CD4-positive, alpha-beta memory T cell (primary cell): ENCODE data around the gene TRIM2. TPM values are rescaled to one million over a fixed set of nuclear protein-coding genes. Genes with fewer than 3 reads are reported as not detected.
A peak's percentile ranks its signal among the peaks of the same experiment; 100 is the strongest.

Source experiments
- CTCF ChIA-PET: fragments of 350-600 bp; sonication (Branson Sonifier 250); formaldehyde crosslinking; loops from one replicate; lab custom pipeline; 2021; ENCODE audit warnings: inconsistent platforms; ENCODE audit not compliant: partially characterized antibody; lab: Charles Lee
- POLR2A ChIA-PET: fragments of 350-600 bp; sonication (Branson Sonifier 250); formaldehyde crosslinking; loops from one replicate; lab custom pipeline; 2021; ENCODE audit not compliant: partially characterized antibody; lab: Charles Lee
- DNase-seq, 5 donors: peaks; one replicate each; pipeline versions ENCODE4 v3.0.0 to v3.0.0-alpha.2; 2020 to 2022; ENCODE audit warnings: mixed read lengths in 1 of 5
- H3K27ac ChIP-seq: one replicate; pipeline ENCODE4 v1.7.0; 2013; ENCODE audit warnings: low read depth, low read length
- H3K27me3 ChIP-seq: 2 replicates; pipeline ENCODE4 v1.7.0; 2013; ENCODE audit warnings: mild to moderate bottlenecking, low read length, moderate library complexity; ENCODE audit not compliant: insufficient read depth
- H3K36me3 ChIP-seq: 2 replicates; pipeline ENCODE4 v1.7.0; 2013; ENCODE audit warnings: mild to moderate bottlenecking, low read length, moderate library complexity; ENCODE audit not compliant: insufficient read depth
- H3K4me1 ChIP-seq: 2 replicates; pipeline ENCODE4 v1.7.0; 2013; ENCODE audit warnings: mild to moderate bottlenecking, low read length, moderate library complexity; ENCODE audit not compliant: insufficient read depth
- H3K4me3 ChIP-seq, 2 donors: one replicate each; pipeline ENCODE4 v1.7.0; 2013; ENCODE audit warnings: low read length in 2 of 2, mild to moderate bottlenecking in 1 of 2
- H3K9me3 ChIP-seq, 2 donors: one replicate each; pipeline ENCODE4 v1.7.0; 2013; ENCODE audit warnings: low read length in 2 of 2, control low read depth in 1 of 2; ENCODE audit not compliant: control insufficient read depth in 1 of 2
- H3K27ac Mint-ChIP-seq, 7 donors: one replicate each; pipeline ENCODE4 v1.8.0; 2020 to 2021; ENCODE audit warnings: mixed read lengths in 7 of 7, mild to moderate bottlenecking in 6 of 7, inconsistent platforms in 3 of 7, moderate library complexity in 3 of 7
- H3K27me3 Mint-ChIP-seq, 2 donors: one replicate each; pipeline ENCODE4 v1.8.0; 2020 to 2021; ENCODE audit warnings: mixed read lengths in 2 of 2
- H3K36me3 Mint-ChIP-seq, 2 donors: one replicate each; pipeline ENCODE4 v1.8.0; 2020 to 2021; ENCODE audit warnings: mixed read lengths in 2 of 2, inconsistent platforms in 1 of 2, mild to moderate bottlenecking in 1 of 2
- H3K4me1 Mint-ChIP-seq, 4 donors: one replicate each; pipeline ENCODE4 v1.8.0; 2020 to 2021; ENCODE audit warnings: mixed read lengths in 4 of 4, mild to moderate bottlenecking in 1 of 4
- H3K4me3 Mint-ChIP-seq, 8 donors: one replicate each; pipeline ENCODE4 v1.8.0; 2020 to 2021; ENCODE audit warnings: mixed read lengths in 8 of 8, mild to moderate bottlenecking in 7 of 8, moderate library complexity in 6 of 8, inconsistent platforms in 3 of 8
- H3K9me3 Mint-ChIP-seq, 8 donors: one replicate each; pipeline ENCODE4 v1.8.0; 2020 to 2021; ENCODE audit warnings: mixed read lengths in 8 of 8, mild to moderate bottlenecking in 5 of 8, inconsistent platforms in 3 of 8, moderate library complexity in 1 of 8
- intact Hi-C: fragments of 100-400 bp; cut with micrococcal nuclease; formaldehyde crosslinking; loops from one replicate; pipeline ENCODE4 v1.15.1; 2023
- polyA plus RNA-seq, 2 donors: library from polyadenylated mRNA; unstranded; fragments of 300-500 nt; fragmentation: Illumina TruSeq; gene quantifications; one replicate each; pipeline ENCODE4 v1.2.3, GENCODE V29; 2021
- total RNA-seq, 2 experiments: library from RNA; stranded (reverse); gene quantifications; one replicate each; pipeline ENCODE4 v1.2.3, GENCODE V29; 2021

TRIM2 gene
- total and polyA plus RNA-seq, 4 experiments from 2014 or later: 7.5 to 12.3 (median 10.5) TPM

DNA sequence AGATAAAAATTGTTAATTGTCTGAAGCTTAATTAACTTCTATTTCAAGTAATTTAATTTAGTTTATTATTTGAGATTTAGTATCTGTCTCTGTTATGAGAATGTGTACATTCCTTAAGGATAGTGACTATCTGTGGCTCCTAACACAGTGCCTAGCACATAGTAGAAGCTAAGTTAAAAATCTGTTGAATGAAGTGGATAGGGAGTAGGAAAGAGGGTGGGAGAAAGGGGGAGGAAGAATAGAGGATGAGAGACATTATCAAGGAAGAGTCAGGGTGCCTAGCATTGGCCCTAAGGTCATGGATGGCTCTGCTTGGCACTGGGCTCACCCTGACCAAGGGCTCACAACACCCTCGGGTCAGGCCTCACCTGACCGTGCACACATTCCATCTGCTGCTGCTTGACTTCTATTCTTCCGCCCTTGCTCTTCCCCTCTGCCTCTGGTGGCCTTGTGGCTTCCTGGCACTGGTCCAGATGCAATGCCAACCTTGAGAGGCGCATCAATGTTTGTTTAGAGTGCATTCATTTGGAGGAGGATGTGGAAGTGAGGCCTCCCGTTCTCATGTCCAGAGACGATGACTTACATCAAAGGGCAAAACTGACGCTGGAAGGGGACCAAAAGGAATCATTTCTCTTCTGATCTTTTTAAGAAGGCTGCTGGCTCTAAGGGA is 42.3 kb downstream of the TRIM2 start:
- peak overlapping the region in 6 of 7 donors; percentile 34 to 78 (median 50) for H3K27ac Mint-ChIP-seq
- H3K9me3 Mint-ChIP-seq: peaks cover 0 to 4% (median 0%) of the 10 kb centered on the region in 8 donors
- no peaks in the 10 kb centered on the region for H3K36me3 Mint-ChIP-seq
- intact Hi-C loops: loop anchor here (5.0 to 10.0 kb wide), 3 partner anchors 164 to 398 kb away; no protein-coding TSS in a partner anchor
- no peaks in the 10 kb centered on the region for H3K36me3 ChIP-seq
- DNase-seq: no peak
- peak overlapping the region in 1 of 8 donors; percentile 52 for H3K4me3 Mint-ChIP-seq
- no peaks in the 10 kb centered on the region for H3K9me3 ChIP-seq
- POLR2A ChIA-PET: no interaction called here
- peaks cover 17 to 42% (median 29%) of the 10 kb centered on the region in 4 donors for H3K4me1 Mint-ChIP-seq
- H3K27ac ChIP-seq: no peak overlapping the region
- no peak overlapping the region for H3K4me3 ChIP-seq
- no peaks in the 10 kb centered on the region for H3K27me3 ChIP-seq
- no peaks in the 10 kb centered on the region for H3K27me3 Mint-ChIP-seq
- CTCF ChIA-PET: no interaction called here
- peaks cover 17% of the 10 kb centered on the region for H3K4me1 ChIP-seq

DNA sequence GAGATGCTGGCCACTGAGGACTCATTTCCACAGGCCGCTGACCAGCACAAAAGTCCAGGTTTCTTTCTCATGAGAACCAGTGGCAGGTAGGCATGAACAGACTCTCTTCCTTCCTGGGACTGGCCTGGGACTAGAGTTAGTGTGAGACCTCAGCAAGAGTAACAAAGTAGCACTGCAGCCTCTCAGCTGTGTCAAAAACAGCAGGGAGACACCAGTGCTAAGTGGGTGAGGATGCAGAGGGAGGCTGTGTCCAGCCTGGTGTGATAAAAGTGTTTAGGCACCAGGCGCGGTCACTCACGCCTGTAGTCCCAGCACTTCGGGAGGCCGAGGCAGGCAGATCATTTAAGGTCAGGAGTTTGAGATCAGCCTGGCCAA is 42.9 kb downstream of the TRIM2 start:
- Mint-ChIP-seq H3K27ac (peak overlapping the region in 2 of 7 donors; percentile 48 to 78), H3K27me3 (no peaks in the 10 kb centered on the region), H3K9me3 (peaks cover 0 to 4% (median 0%) of the 10 kb centered on the region in 8 donors), H3K36me3 (no peaks in the 10 kb centered on the region), H3K4me3 (peak overlapping the region in 1 of 8 donors; percentile 52), H3K4me1 (peaks cover 19 to 45% (median 32%) of the 10 kb centered on the region in 4 donors)
- DNase-seq: no peak
- Histone ChIP-seq H3K4me1 (peaks cover 17% of the 10 kb centered on the region), H3K9me3 (no peaks in the 10 kb centered on the region), H3K27ac (no peak overlapping the region), H3K36me3 (no peaks in the 10 kb centered on the region), H3K27me3 (no peaks in the 10 kb centered on the region), H3K4me3 (no peak overlapping the region)
- intact Hi-C loops: loop anchor here (5.0 to 10.0 kb wide), 3 partner anchors 165 to 398 kb away; no protein-coding TSS in a partner anchor
- CTCF ChIA-PET: no interaction called here
- POLR2A ChIA-PET: interaction anchor here (0.6 kb wide), 1 partner anchor 94 kb away, joined by 3 read pairs; no protein-coding TSS in a partner anchor

DNA sequence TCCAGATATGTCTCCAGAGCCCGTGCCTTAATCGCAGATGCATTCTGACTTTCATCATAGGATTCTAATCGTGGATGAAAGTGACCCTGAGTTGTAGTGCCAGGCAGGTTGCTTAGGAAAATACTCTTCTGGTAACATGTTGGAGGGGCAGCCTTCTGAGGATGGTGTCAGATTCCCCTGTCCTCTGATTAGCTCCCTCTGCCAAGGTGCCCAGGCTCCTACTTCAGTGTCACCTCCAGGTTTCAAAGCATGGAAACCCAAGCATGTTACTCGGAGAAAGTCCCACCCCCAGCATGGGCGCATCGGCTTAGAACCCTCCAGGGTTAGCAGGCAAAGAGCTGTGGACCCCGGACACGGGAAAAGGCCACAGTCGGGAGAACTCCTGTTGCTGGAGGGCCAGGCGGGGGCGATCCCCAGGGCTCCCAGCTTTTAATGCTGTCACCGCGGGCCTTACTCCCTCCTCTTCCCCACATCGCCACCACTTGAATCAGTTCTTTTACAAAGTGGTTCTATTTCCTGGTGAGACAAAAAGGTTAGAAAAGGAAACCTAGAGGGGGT is 44.5 kb downstream of the TRIM2 start:
- H3K9me3 Mint-ChIP-seq: peaks cover 0 to 4% (median 0%) of the 10 kb centered on the region in 8 donors
- Histone ChIP-seq H3K4me1 (peaks cover 17% of the 10 kb centered on the region), H3K27me3 (no peaks in the 10 kb centered on the region), H3K4me3 (peak overlapping the region; percentile 63 to 64), H3K36me3 (no peaks in the 10 kb centered on the region), H3K9me3 (no peaks in the 10 kb centered on the region), H3K27ac (peak overlapping the region; percentile 73)
- peak overlapping the region; percentile 89 to 97 (median 97) for H3K27ac Mint-ChIP-seq
- intact Hi-C loops: loop anchor here (1.0 to 10.0 kb wide), 6 partner anchors 26 to 396 kb away; no protein-coding TSS in a partner anchor
- ChIA-PET CTCF (interaction anchor here (0.5 to 1.6 kb wide), 7 partner anchors 26 to 296 kb away, joined by 3 to 4 read pairs (median 3); partner anchors contain the start of gene MND1), POLR2A (interaction anchor here (0.8 to 2.2 kb wide), 5 partner anchors 8 to 96 kb away, joined by 3 to 18 read pairs (median 3); partner anchors contain the start of gene TRIM2)
- H3K4me1 Mint-ChIP-seq: peaks cover 18 to 43% (median 31%) of the 10 kb centered on the region in 4 donors
- peak overlapping the region; percentile 89 to 95 (median 94) for H3K4me3 Mint-ChIP-seq
- H3K27me3 Mint-ChIP-seq: no peaks in the 10 kb centered on the region
- H3K36me3 Mint-ChIP-seq: no peaks in the 10 kb centered on the region
- no peak for DNase-seq

DNA sequence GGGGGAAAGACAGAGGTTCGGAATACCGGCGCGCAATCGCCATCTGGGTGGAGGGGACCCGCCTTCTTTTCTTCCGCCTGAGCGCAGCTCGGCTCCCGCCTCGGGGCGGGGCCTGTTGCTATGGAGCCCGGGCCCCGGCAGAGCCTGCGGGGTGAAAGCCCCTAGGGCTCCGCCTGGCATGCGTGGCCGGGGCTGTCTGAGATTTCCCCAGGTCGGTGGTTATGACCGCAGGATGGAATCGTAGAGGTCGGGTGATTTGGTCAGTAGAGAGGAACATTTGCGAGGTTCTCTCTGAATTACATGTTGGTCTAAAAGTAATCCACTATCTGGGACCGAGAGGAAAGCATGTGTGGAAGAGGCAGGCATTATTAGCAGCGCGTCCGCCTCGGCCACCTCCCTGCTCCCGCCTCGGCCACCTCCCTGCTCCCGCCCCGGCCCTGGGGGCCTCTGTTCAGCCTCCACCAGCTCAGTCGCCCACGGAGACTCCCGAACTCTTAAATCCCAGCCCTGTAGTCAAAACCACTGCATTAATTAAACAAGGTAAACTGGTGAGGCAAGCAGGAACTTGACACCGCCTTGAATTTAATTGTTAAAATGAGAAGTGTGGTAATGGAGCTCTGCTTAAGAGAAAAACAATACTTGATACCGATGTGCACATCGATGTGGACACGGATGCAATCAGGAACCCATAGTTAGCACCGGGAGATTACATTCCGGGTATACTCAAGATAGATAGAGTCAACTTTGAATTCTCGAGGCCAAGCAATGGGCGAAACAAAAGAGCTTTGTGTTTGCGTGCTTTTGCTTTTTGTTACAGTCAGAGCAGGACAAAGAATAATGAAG is 45.2 kb downstream of the TRIM2 start:
- Histone ChIP-seq H3K27ac (peak overlapping the region; percentile 73), H3K9me3 (no peaks in the 10 kb centered on the region), H3K4me3 (peak overlapping the region; percentile 63 to 64), H3K4me1 (peaks cover 17% of the 10 kb centered on the region), H3K36me3 (no peaks in the 10 kb centered on the region), H3K27me3 (no peaks in the 10 kb centered on the region)
- Mint-ChIP-seq H3K4me3 (peak overlapping the region; percentile 89 to 95 (median 94)), H3K4me1 (peaks cover 17 to 43% (median 31%) of the 10 kb centered on the region in 4 donors), H3K27me3 (peaks cover 0 to 2% of the 10 kb centered on the region in 2 donors), H3K9me3 (peaks cover 0 to 2% (median 0%) of the 10 kb centered on the region in 8 donors), H3K27ac (peak overlapping the region; percentile 89 to 97 (median 97)), H3K36me3 (no peaks in the 10 kb centered on the region)
- CTCF ChIA-PET: interaction anchor here (0.8 to 1.6 kb wide), 7 partner anchors 27 to 295 kb away, joined by 3 to 4 read pairs (median 3); partner anchors contain the start of gene MND1
- intact Hi-C loops: loop anchor here (1.0 to 10.0 kb wide), 6 partner anchors 27 to 395 kb away; no protein-coding TSS in a partner anchor
- POLR2A ChIA-PET: interaction anchor here (0.8 to 2.2 kb wide), 5 partner anchors 8 to 97 kb away, joined by 3 to 18 read pairs (median 3); partner anchors contain the start of gene TRIM2
- DNase-seq: peak; percentile 86 to 90 (median 87)

DNA sequence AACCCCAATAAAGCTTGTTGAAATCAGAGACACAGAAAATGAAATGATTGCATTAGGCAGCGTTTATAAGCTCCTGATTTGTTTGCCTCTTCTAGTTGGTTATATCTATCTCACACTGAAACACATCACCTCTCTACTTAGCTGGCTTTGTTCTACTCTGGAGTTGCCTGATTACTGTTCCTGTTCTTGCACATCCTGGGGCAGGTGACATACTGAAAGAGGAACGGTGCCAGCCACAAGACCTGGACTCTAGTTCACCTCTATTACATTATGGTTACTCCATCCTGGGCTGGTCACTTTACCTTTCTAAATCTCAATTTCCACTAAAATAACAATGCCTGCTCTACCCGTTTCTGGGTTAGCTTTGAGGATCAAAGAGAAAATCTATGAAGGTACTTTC is 47.9 kb downstream of the TRIM2 start:
- POLR2A ChIA-PET: no interaction called here
- Mint-ChIP-seq H3K27ac (peak overlapping the region in 1 of 7 donors; percentile 4), H3K4me3 (no peak overlapping the region), H3K27me3 (peaks cover 4 to 6% of the 10 kb centered on the region in 2 donors), H3K9me3 (no peaks in the 10 kb centered on the region), H3K36me3 (no peaks in the 10 kb centered on the region), H3K4me1 (peaks cover 17 to 36% (median 29%) of the 10 kb centered on the region in 4 donors)
- DNase-seq: no peak
- Histone ChIP-seq H3K9me3 (no peaks in the 10 kb centered on the region), H3K27ac (no peak overlapping the region), H3K36me3 (no peaks in the 10 kb centered on the region), H3K4me1 (peaks cover 22% of the 10 kb centered on the region), H3K4me3 (no peak overlapping the region), H3K27me3 (no peaks in the 10 kb centered on the region)
- intact Hi-C loops: no loop called here
- CTCF ChIA-PET: no interaction called here

DNA sequence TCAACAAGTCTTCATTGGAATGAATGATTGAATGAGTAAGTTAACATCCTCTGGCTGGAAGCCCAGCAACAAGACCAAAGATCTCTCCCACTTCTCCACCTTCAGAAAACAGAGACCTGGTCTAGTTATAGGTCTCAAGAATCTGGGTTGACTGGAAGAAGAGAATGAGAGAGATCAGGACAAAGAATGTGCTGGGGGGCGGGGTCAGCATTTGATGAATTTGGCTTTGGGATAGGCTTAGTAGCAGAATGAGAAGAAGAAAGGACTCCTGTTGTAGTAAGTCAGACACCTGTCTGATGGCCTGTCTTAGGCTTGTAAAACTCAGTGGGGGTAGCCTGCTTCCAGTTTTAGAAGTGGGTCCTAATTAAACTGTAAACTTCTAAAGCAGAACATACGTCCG is 51.0 kb downstream of the TRIM2 start:
- H3K36me3 Mint-ChIP-seq: no peaks in the 10 kb centered on the region
- H3K27ac Mint-ChIP-seq: no peak overlapping the region
- no peak for DNase-seq
- no peak overlapping the region for H3K4me3 ChIP-seq
- no peaks in the 10 kb centered on the region for H3K9me3 ChIP-seq
- H3K9me3 Mint-ChIP-seq: no peaks in the 10 kb centered on the region
- H3K4me1 Mint-ChIP-seq: peaks cover 3 to 10% (median 8%) of the 10 kb centered on the region in 4 donors
- POLR2A ChIA-PET: no interaction called here
- no peak overlapping the region for H3K27ac ChIP-seq
- H3K4me3 Mint-ChIP-seq: no peak overlapping the region
- H3K27me3 Mint-ChIP-seq: peaks cover 6 to 8% of the 10 kb centered on the region in 2 donors
- CTCF ChIA-PET: no interaction called here
- no peaks in the 10 kb centered on the region for H3K27me3 ChIP-seq
- peaks cover 10% of the 10 kb centered on the region for H3K4me1 ChIP-seq
- intact Hi-C loops: no loop called here
- no peaks in the 10 kb centered on the region for H3K36me3 ChIP-seq
